ENCODE results near the gene UBE2K.
"Not testable (repeated sequence)": the region's sequence is repeated elsewhere in the genome, so short reads cannot be mapped to it uniquely, and the experiment has no call there.

UBE2K gene

GRCh38 chr4:39697740-39698423 is at the start of gene UBE2K:
Gene UBE2K, plus strand, starts transcription at chr4:39698136. Its CDS starts 192 bp downstream, at chr4:39698328.
- DNase-seq: peak; percentile 62

GRCh38 chr4:39648213-39648612 is 49.7 kb upstream of the UBE2K start:
- DNase-seq: no peak

GRCh38 chr4:39648827-39649558 is 48.9 kb upstream of the UBE2K start:
- DNase-seq: no peak

- no peak for DNase-seq
These were observed 48.2 kb upstream of the UBE2K start for GRCh38 chr4:39649639-39650265.

- DNase-seq: not testable (repeated sequence)
These were observed 46.4 kb upstream of the UBE2K start for GRCh38 chr4:39651586-39651985.

GRCh38 chr4:39655211-39655610 is 42.7 kb upstream of the UBE2K start:
- no peak for DNase-seq

- no peak for DNase-seq
These were observed 42.1 kb upstream of the UBE2K start for GRCh38 chr4:39655876-39656275.

GRCh38 chr4:39656638-39657037 is 41.3 kb upstream of the UBE2K start:
- not testable (repeated sequence) for DNase-seq

- no peak for DNase-seq
These were observed 40.5 kb upstream of the UBE2K start for GRCh38 chr4:39657465-39657864.

- no peak for DNase-seq
These were observed 39.2 kb upstream of the UBE2K start for GRCh38 chr4:39658756-39659155.

- no peak for DNase-seq
These were observed 37.9 kb upstream of the UBE2K start for GRCh38 chr4:39660045-39660444.

GRCh38 chr4:39660757-39661156 is 37.2 kb upstream of the UBE2K start:
- DNase-seq: no peak

GRCh38 chr4:39662683-39663082 is 35.3 kb upstream of the UBE2K start:
- no peak for DNase-seq

GRCh38 chr4:39664828-39665731 is 32.9 kb upstream of the UBE2K start:
- no peak for DNase-seq

GRCh38 chr4:39667706-39668105 is 30.2 kb upstream of the UBE2K start:
- no peak for DNase-seq

- DNase-seq: no peak
These were observed 29.0 kb upstream of the UBE2K start for GRCh38 chr4:39668887-39669286.

- DNase-seq: not testable (repeated sequence)
These were observed 27.6 kb upstream of the UBE2K start for GRCh38 chr4:39670296-39670695.

GRCh38 chr4:39675681-39676080 is 22.3 kb upstream of the UBE2K start:
- DNase-seq: not testable (repeated sequence)

GRCh38 chr4:39681003-39681402 is 16.9 kb upstream of the UBE2K start:
- not testable (repeated sequence) for DNase-seq

GRCh38 chr4:39682138-39682537 is 15.8 kb upstream of the UBE2K start:
- no peak for DNase-seq

GRCh38 chr4:39685990-39686389 is 11.9 kb upstream of the UBE2K start:
- no peak for DNase-seq

GRCh38 chr4:39687014-39687413 is 10.9 kb upstream of the UBE2K start:
- DNase-seq: no peak

GRCh38 chr4:39689970-39690369 is 8.0 kb upstream of the UBE2K start:
- DNase-seq: no peak
